CD4-positive, alpha-beta T cell treated with Interleukin-2 at 100 ng/mL for 4 hours (primary cell): ENCODE measurements around the gene BCAS3.

Experiments
- DNase-seq: peaks from one replicate; pipeline ENCODE4 v3.0.0-alpha.2; 2020; ENCODE audit warnings: low spot score

The BCAS3 gene

DNA sequence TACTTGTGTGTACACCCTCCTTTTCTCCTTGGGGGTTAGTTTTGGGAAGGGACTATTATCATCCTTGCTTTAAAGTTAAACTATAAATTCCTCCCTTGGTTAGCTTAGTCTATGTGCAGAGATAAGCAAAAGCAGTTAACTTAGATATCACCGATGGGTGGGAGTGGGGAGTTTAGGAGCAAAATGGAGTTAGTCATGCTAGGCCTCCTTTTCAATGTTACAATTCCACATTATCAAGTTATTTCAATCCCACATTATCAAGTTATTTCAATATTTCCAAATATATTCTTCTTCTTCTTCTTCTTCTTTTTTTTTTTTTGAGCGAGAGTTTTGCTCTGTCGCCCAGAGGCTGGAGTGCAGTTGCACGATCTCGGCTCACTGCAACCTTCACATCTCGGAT is 1.7 kb upstream of the BCAS3 start:
- DNase-seq = no peak

DNA sequence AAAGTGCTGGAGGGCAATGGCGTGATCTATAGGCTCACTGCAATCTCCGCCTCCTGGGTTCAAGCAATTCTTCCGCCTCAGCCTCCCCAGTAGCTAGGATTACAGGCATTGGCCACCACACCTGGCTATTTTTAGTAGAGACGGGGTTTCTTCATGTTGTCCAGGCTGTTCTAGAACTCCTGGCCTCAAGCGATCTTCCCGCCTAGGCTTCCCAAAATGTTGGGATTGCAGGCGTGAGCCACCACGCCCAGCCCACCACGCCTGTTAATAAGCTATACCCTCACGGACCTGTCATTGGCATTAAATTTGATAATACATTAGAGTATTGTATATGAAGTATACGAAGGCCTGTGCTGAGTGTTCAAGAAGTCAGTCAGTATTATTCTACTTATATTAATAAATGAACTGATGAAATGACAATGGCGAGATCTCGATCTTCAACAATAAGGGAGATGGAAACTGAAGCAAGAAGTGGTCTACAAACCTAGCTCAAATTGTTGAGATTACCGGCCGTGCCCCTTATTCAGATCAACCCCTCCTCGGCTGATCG is 818 bp upstream of the BCAS3 start:
- no peak for DNase-seq

DNA sequence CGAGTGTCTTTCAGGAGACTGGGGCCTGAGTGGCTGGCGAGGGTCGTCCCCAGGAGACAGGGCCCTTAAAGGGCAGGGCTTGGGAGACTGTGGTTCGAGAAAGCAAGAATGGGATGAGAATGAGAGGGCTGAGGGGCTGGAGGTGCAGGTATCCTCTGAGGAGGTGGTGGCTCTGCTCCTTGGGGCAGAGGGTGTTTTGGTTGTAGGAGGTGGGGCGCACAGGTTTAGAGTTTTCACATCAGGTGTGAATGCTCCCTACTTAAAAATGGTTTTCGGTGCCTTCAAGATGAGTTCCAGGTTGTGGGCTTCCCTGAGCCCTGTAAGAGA is 430 bp downstream of the BCAS3 start:
- DNase-seq = peak; percentile 0

DNA sequence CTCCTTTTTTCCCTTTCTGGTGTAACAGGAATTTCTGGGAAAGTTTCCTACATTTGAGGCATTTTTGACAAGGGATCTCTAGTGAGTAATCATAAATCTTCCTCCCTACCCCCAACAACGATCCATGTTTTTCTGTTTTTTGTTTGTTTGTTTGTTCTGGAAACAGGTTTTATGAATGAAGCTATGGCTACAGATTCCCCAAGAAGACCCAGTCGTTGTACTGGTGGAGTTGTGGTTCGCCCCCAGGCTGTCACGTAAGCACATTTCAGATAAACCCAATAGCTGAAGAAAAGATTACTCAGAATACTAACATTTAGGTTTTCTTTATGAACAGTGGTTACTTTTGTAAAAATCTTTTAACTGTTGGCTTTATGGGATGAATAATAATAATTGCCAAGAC is 1.6 kb downstream of the BCAS3 start:
- no peak for DNase-seq

DNA sequence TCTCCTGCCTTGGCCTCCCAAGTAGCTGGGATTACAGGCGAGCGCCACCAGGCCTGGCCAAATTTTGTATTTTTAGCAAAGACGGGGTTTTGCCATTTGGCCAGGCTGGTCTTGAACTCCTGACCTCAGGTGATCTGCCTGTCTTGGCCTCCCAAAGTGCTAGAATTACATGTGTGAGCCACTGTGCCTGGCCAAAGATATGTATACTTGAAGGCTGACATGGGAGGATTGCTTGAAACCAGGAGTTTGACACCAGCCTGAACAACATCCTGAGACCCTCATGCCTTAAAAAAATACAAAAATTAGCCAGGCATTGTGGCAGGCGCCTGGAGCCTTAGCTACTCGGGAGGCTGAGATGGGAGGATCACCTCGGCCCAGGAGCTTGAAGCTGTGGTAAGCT is 3.1 kb downstream of the BCAS3 start:
- no peak for DNase-seq

DNA sequence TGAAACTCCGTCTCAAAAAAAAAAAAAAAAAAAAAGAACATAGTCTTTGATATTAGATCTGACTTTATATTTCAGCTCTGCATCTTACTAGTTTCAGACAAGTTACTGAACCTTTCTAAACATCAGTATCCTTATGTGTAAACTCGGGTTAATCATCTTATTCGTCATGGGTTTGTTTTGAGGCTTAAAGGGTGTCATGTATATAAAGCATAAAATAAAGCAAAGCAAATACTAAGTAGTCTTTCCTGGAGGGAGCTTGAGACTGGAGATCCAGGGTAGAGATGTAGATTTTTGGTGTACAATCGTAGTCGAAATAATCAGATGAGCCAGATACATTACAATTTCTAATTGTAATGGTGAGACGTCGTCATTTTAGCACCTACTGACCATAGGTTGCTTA is 7.8 kb downstream of the BCAS3 start:
- no peak for DNase-seq

DNA sequence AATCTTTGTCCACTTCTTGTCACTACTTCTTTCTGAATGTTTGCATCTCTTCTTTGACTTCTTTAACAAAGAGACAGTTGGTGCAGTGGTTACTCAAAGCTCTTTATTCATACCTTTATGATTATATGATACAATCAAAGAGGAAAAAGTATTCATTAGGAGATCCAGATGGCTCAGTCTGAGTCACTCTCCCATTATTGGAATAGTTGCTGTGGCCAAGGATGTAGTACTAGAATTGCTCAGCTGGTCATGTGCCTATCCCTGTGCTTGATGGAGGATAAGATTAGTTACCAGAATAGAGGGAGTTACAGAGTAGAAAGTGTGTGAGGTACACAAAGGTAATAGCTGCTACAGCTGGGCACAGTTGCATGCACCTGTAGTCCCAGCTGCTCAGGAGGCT is 18.3 kb downstream of the BCAS3 start:
- DNase-seq = no peak

DNA sequence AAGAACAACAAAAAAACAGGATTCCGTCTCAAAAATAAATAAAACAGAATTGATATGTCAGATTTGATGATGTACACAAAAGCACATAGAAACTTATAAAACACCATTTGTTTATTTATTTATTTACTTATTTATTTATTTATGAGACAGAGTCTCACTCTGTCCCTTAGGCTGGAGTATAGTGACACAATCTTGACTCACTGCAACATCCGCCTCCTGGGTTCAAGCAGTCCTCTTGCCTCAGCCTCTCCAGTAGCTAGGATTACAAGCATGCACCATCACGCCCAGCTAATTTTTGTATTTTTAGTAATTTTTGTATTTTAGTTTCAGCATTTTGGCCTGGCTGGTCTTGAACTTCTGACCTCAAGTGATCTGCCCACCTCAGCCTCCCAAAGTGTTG is 21.4 kb downstream of the BCAS3 start:
- DNase-seq = no peak

DNA sequence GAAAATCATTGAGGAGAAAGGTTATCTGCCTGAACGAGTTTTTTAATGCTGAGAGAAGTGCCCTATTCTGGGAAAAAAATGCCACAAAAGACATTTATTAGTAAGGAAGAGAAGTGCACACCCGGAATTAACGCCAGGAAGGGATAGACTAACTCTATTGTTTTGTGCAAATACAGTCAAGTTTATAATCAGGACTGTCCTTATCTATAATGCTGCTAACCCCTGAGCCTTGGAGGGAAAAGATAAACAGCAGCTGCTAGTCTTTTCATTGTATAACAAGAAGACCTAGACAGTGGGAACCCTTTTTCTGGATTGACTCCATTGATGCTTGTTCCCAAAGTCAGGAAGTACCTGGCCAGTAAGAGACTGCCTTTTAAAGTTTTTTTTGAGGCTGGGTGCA is 26.5 kb downstream of the BCAS3 start:
- DNase-seq = no peak

DNA sequence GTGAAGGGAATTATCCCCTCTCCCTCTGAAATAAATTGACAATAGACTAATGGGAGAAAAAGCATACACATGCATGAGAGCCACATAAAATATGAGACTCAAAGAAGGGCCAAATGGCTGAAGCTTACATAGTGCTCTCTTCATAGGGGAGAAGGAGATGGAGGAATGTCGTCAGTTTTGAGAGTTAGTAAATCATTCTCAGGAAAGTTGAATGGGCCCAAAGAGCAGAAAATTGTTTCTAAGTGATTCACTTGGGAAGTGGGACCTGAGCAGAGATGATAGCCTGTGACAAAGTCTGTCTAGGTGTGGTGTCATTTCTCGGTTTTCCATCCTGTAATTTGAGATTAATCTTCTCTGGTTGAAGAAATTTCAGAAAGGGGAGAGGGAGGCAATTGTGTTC is 35.0 kb downstream of the BCAS3 start:
- DNase-seq = no peak

DNA sequence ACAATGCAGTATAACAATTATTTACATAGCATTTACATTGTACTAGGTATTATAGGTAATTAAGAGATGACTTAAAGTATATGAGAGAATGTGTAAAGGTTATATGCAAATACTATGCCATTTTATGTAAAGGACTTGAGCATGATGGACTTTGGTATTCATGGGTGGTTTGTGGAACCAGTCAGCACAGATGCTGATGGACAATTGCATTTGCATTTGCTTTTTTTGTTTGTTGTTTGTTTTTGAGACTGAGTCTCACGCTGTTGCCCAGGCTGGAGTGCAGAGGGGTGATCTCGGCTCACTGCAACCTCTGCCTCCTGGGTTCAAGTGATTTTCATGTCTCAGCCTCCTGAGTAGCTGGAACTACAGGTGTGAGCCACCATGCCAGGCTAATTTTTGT is 36.0 kb downstream of the BCAS3 start:
- DNase-seq = no peak

DNA sequence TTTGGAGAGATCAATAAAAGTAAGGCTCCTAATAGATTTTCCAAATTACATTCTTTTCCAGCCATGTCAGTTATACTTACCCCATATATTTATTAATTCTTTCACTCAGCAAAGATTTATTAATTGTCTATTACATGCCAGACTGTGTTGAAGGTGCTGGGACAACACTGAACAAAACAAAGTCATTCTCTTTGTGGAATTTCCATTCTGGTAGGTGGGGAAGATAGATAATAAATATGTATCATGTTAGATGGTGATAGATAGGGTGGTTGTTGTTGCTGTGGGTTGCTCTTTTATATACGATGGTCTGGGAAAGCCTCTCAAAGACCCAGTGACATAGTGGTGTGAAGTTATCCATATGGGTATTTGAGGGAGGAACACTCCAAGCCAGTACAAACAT is 39.1 kb downstream of the BCAS3 start:
- DNase-seq = no peak

DNA sequence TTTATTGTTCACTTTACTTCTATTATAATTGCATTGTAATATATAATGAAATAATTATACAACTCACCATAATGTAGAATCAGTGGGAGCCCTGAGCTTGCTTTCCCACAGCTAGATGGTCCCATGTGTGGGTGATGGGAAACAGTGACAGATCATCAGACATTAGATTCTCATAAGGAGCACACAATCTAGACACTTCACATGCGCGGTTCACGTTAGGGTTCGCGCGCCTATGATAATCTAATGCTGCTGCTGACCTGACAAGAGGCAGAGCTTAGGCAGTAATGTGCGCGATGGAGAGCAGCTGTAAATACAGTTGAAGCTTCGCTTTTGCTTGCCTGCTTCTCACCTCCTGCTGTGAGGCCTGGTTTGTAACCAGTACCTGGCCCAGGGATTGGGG is 40.2 kb downstream of the BCAS3 start:
- no peak for DNase-seq

DNA sequence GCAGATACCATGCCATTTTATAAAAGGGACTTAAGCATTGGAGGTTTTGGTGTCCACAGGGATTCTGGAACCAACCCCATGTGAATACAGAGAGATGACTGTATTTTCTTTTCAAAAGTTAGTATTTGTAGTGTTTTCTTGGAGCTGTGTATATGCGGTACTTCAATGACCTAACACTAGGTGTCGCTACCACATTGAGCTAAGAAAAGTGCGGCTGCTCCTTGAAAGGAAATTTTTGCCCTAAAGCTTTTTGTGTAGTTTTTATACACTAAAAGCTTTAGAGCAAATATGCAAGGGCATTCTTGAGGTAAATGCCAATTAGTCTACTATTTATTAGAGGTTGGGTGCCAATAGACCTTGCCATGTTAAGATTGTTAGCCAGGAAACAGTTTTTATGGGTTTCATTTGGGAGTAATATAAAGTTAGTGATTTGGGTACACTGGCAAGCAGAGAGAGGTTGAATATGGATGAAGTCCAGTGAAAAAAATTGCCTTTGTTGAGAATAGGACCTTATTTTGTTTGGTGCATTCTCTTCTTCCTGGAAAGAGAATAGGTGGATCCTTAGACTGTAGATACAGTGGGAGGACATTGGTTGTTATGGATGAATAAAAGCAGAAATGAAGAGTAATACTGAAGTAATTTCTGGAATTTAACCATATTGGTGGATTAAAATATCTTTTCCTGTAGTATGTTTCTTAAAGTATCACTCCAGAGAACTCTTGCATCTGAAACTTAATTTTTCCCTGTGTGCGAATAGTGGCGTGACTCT is 43.3 kb downstream of the BCAS3 start:
- peak; percentile 63 for DNase-seq

DNA sequence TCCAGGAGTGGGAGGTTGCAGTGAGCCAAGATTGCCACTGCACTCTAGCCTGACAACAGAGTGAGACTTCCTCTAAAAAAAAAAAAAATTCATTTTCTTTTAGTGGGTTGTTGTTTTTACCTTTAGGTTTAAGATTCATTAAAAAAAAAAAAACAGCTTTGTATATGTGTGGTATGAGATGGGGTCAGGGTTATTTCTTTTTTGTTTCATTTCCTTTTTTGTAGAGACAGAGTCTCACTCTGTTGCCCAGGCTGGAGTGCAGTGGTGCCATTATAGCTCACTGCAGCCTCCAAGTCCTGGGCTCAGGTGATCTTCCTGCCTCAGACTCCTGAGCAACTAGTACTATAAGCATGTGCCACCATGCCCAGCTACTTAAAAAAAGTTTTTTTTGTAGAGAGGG is 47.0 kb downstream of the BCAS3 start:
- no peak for DNase-seq

DNA sequence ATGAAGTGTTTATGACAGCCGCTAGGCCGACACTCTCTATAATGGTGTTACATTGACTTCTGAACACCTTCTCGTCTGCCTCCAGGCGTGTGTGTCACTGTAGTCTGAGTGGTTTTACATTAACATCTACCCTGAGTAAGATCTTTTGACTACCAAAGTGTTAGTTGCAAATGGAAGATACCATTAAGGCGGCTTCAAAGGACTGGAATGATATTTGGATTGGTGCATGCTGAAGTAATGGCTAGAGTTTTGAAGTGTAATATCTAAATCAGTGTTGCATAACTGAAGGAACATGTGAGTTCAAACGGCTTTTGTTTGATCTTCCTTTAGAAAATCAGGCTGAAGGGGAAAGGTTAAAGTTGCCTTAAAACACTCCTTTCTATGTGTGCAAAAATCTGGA is 52.2 kb downstream of the BCAS3 start:
- DNase-seq = no peak

DNA sequence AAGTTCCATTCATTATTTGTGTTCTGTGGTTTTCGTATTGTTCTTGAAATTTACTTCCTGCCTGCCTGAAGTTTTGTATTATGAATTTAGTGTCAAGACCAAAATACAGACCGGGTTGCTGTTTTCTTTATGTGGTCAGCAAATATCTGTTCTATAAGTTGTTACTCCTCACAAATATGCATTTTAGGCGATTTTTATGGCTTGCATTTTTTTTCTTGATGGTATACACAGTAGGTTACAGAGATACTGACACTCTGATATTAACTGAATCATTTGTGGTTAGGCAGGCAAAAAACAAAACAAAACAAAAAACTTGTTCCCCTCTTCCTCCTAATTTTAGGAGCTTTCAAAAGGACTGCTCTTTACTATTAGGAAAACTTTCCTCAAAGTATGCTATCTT is 52.6 kb downstream of the BCAS3 start:
- DNase-seq = no peak

DNA sequence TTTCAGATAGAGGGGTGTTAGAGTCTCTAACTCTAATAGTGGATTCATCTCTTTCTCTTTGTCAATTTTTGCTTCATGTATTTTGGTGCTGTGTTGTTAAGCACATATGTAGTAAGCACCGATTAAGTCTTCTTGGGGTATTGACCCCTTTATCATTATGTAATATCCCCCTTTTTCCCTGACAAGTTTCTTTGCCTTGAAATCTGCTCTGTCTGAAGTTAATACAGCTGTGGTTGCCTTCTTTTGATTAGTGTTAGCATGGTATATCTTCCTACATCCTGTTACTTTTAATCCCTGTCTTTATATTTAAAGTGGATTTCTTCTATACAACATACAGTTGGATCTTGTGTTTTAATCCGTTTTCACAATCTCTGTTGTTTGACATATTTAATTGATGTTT is 60.6 kb downstream of the BCAS3 start:
- DNase-seq = no peak

DNA sequence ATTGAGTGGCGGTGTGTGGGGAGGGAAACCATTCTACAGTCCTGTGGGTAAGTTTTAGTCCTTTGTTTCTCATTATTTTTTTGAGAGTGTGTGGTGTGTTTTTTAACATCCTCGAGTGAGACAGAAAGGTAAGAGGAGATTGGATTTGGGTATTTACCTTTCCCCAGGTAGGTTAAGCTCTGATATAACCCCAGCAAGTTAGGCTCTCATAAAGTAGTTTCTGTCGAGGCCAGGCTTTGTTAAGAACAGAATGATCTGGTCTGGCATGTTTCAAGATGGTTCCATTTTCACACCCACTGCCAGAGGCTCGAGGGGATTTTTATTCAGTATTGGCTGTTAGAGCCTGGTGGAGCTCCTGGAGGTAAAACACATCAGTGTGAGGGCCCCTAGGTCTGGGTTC is 62.9 kb downstream of the BCAS3 start:
- no peak for DNase-seq

DNA sequence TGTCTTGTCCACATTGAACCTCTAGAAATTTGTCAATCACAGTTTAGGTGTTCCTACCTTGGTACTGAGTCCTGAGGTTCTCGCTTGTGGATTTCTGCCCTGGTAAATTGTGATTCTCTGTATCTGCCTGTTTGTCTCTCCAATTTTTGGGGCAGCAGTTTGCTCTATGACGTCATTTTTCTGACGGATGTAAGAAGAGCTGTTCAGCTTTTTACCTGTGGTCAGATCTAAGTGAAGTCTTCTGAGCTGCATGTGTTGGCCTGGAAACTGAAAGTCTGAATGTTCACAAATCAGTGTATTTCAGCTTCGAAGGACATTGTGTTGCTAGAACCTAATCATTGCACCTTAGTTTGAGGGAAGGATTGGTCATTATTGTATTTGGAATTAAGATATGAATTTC is 63.4 kb downstream of the BCAS3 start:
- DNase-seq = no peak

DNA sequence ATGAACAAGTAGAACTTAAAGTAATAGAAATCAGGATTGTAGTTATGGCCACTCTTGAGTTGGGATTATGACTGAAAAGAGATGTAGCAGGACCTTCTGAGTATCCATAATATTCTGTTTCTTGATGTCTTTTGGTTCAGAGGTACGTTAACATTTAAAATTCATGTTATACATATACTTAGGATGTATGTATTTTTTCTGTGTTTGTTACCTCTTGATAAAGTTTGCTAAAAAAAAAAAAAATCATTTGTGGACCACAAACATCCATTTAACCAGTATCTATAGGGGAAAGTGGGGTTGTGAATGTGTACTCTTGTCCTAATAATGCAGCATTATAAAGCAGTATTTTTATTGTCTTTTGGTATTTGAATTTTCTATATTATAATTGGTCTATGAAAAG is 65.6 kb downstream of the BCAS3 start:
- no peak for DNase-seq

DNA sequence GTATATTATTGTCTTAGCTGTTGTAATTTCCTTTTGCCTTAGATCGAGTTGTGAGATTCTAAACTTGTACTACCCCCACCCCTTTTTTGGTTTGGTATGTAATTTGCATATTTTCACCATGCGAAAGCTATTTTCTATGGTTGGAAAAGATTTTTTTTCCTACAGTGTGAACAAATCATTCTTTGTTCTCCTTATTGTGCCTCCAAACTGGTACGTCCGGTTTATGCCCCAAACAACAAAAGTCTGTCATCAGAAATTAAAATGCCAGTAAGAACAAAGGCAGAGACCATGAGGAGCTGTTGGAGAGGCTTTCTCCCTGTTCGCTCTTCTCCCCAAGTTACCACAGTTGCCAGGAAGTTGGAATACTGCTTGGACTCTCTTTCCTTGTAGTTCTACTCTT is 66.1 kb downstream of the BCAS3 start:
- DNase-seq = no peak

DNA sequence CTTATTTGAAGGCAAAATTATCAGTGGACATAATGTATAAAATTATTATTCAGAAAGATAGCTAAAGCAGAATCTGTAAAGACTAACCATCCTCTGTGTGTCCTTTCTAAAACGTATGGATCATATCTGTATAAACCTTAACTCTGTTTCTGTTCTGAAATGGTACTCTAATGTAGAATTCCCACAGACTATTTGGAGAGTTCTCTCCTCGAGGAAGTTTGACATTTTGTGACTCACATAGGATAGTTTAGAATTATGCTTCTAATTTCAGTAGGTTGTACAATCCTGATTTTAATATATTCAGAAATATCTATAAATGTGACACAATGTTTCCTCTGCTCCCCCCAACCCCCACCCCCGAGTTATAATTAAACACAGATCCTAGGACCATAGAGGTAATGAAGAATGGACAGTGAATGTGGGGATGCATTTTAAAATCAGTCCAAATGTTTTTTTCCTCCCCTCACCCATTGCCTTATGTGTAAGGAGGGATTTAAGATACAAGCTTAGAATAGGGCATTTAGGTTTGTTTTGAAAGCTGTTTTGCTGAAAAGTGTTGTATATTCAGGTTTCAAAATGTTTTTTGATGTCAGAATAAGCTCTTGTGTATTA is 66.8 kb downstream of the BCAS3 start:
- no peak for DNase-seq

DNA sequence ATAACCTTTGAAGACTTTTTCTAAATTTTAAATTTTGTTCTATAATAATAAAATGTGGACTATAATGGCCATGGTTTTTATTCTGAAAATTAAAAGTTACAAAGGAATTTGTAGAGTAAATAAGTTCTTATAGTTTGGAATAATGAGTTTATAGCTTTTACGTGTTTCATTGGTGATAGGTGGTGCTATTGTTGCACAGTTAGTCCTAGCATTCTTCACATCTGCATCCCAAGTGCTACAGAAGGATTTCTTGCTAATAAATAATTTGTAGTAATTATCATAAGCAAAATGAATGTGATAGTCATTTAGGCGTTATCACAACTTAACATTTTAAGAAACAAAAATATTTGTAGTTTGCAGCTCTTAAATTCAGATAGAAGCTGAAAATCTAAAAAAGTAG is 67.9 kb downstream of the BCAS3 start:
- DNase-seq = no peak
